RWPE2 (cell line): ENCODE results near the gene LIPC.

Experiments used
- ATAC-seq: fragments of 200-7000 bp; cut with Tn5 transposase; 3 replicates; pipeline ENCODE4 v1.9.1; 2021; ENCODE audit warnings: low read depth
- DNase-seq: peaks from one replicate; pipeline ENCODE4 v3.0.0-alpha.2; 2020; ENCODE audit warnings: low spot score
- H3K27ac ChIP-seq: fragments of 450-650 bp; 2 replicates; pipeline ENCODE4 v1.5.1; 2017; ENCODE audit warnings: mild to moderate bottlenecking; ENCODE audit not compliant: poor library complexity, severe bottlenecking
- H3K27me3 ChIP-seq: fragments of 250-450 bp; sonication (Bioruptor Pico); 2 replicates; pipeline ENCODE4 v1.5.1; 2021; ENCODE audit warnings: mild to moderate bottlenecking, moderate library complexity; ENCODE audit not compliant: insufficient read depth, poor library complexity, severe bottlenecking
- H3K36me3 ChIP-seq: fragments of 250-450 bp; sonication (Bioruptor Pico); 2 replicates; pipeline ENCODE4 v1.5.1; 2020; ENCODE audit warnings: low read depth, mild to moderate bottlenecking, moderate library complexity
- H3K4me1 ChIP-seq: fragments of 250-450 bp; sonication (Bioruptor Pico); 2 replicates; pipeline ENCODE4 v1.5.1; 2021; ENCODE audit warnings: mild to moderate bottlenecking, moderate library complexity; ENCODE audit not compliant: insufficient read depth, poor library complexity, severe bottlenecking
- H3K4me3 ChIP-seq: fragments of 250-450 bp; sonication (Bioruptor Pico); 2 replicates; pipeline ENCODE4 v1.5.1; 2021; ENCODE audit warnings: mild to moderate bottlenecking, moderate library complexity; ENCODE audit not compliant: severe bottlenecking
- H3K9me3 ChIP-seq: fragments of 250-450 bp; sonication (Bioruptor Pico); 2 replicates; pipeline ENCODE4 v1.5.1; 2021; ENCODE audit warnings: mild to moderate bottlenecking, moderate library complexity; ENCODE audit not compliant: severe bottlenecking
- CTCF ChIP-seq: fragments of 450-650 bp; IDR thresholded peaks from one replicate; pipeline ENCODE4 v1.5.1; 2017; ENCODE audit warnings: mild to moderate bottlenecking, moderate library complexity; ENCODE audit not compliant: poor library complexity, severe bottlenecking

The LIPC gene

DNA sequence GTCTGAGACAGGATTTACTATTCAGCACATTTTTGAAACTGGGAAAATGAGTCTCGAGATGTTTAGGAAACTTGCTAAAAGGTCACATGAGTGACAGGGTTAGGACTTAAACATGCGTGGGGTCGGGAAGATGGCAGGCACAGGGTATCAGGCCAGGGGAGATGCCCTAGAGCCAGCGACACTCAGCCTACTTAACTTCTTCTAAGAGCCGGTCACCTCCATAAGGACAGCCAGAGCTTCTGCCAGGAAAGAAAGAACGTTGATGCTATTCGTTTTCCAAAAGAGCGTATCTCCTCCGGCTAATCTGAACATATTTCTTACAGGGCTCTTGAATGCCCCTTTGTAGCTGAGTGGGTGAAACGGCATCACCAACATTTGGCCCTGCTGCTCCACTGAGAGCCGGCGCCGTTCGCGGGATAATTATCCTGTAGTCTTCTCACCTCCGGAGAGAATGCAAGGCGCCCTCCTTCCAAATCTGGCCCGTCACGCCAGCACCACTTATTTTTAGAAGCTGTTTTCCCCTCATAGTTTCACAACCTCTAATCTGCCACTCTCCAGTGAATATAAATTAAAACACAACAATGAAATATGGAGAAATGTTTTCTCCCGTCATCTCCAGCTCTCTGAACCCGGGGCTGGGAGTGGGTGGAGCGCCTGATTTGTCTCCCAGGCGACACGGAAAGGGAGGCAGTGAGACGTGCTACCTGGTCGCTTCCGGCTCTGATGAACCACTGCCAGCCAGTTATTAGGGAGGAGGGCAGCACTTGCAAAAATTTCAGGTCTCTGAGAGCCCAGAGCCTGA lies 58.5 kb downstream of the LIPC start:
- Histone ChIP-seq H3K27me3 (no peaks in the 10 kb centered on the region), H3K9me3 (no peaks in the 10 kb centered on the region), H3K36me3 (no peaks in the 10 kb centered on the region), H3K4me3 (no peak overlapping the region), H3K27ac (no peak overlapping the region), H3K4me1 (no peaks in the 10 kb centered on the region)
- no peak for ATAC-seq
- TF ChIP-seq CTCF: no peak
- no peak for DNase-seq

GRCh38 chr15:58490888-58491473 lies 59.2 kb downstream of the LIPC start:
- no peak for TF ChIP-seq CTCF

DNA sequence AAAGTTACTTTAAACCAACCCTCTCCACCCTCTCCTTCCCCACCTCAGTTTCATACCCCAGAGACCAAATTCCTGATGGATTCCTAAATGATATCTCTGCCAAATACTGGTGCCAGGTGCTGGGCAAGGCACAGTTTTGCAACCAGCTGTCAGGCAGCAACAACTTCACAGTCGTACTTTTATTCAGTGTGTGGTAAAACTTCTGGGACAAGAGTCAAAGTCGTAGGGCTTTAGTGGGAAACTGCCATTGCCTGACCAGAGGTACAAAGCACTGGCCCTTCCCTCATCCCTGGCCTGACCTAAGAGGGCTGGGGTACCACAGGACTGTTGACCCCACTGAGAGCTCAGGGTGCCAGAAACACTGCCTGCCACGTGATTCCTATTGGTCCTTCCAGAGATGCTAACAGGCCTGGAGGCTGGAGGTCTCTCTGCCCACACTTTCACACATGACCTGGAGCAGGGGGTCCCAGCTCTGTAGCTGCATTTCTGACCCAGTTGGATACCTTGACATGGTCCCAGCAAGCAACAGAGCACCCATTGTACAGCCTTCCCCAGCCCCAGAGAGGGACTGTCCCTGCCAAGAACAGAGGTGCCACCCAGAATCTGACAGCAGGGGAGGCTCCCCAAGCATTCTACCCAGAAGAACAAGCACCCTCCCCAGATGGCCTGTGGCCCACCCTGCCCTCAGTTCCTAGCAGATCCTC lies 59.9 kb downstream of the LIPC start:
- Histone ChIP-seq H3K9me3 (no peaks in the 10 kb centered on the region), H3K36me3 (no peaks in the 10 kb centered on the region), H3K27ac (no peak overlapping the region), H3K4me1 (no peaks in the 10 kb centered on the region), H3K27me3 (no peaks in the 10 kb centered on the region), H3K4me3 (no peak overlapping the region)
- ATAC-seq (no peak), DNase-seq (no peak)
- TF ChIP-seq CTCF: no peak

More at GRCh38 chr15:58490888-58491473, 59.2 kb downstream of the LIPC start:
- no peaks in the 10 kb centered on the region for H3K36me3 ChIP-seq
- no peaks in the 10 kb centered on the region for H3K9me3 ChIP-seq
- H3K27me3 ChIP-seq: no peaks in the 10 kb centered on the region
- H3K27ac ChIP-seq: no peak overlapping the region
- no peak for ATAC-seq
- no peak for DNase-seq
- no peaks in the 10 kb centered on the region for H3K4me1 ChIP-seq
- no peak overlapping the region for H3K4me3 ChIP-seq

DNA sequence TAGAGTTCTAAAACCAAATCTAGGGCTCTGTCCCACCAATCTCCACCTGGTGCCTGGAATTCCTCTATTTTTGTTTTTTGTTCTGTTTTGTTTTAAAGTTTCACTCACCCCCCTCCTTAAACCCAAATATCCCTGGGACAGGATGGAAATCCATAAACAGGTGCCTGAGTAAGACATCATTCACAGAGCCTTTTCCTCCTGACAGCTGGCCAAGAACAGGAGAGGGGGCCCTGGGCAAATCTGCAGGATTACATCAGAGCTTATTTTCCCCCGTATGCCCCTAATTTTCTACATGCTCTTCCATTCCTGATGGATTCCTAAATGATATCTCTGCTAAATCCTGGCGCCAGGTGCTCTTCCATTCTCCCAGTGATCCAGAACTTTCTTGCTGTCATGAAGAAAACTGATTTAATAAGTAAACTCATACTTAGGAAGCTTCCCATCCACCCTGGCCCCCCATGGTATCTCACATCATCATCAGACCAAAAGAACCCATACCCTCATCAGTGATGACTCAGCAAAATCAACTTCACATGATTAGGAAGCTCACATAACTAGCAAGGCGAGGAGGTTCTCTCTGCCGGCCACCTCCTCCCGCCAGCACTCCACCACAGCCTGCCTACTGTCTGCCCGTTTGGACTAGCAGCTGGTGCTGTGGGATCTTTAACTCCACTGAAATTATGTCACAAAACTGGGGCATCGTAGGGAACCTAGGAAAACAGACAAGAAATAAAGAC lies 61.0 kb downstream of the LIPC start:
- no peak for TF ChIP-seq CTCF
- DNase-seq (no peak), ATAC-seq (no peak)
- Histone ChIP-seq H3K4me1 (no peaks in the 10 kb centered on the region), H3K27ac (no peak overlapping the region), H3K36me3 (no peaks in the 10 kb centered on the region), H3K9me3 (no peaks in the 10 kb centered on the region), H3K27me3 (no peaks in the 10 kb centered on the region), H3K4me3 (no peak overlapping the region)
